ENCODE data around the gene TNKS1BP1.

DNA sequence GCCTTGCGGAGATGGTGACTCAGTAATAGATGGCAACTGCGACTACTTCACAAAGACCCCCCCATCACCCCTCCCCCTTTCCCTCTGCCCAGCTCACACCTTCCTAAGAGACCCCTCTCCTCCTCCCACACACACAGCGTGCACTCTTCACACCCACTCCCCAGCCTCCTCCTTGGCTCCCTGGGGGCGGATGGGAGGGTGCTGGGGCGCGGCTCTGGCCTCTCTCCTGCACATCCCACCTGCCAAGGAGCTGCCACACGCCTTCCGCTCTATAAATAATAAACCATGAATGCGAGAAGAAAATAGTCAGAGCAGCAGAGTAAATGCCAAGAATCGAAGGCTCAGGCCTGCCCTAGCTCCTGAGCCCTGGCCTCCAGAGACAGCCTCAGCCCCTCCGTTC, 17.9 kb upstream of the TNKS1BP1 start:
- TF ChIP-seq, protein P1, sequence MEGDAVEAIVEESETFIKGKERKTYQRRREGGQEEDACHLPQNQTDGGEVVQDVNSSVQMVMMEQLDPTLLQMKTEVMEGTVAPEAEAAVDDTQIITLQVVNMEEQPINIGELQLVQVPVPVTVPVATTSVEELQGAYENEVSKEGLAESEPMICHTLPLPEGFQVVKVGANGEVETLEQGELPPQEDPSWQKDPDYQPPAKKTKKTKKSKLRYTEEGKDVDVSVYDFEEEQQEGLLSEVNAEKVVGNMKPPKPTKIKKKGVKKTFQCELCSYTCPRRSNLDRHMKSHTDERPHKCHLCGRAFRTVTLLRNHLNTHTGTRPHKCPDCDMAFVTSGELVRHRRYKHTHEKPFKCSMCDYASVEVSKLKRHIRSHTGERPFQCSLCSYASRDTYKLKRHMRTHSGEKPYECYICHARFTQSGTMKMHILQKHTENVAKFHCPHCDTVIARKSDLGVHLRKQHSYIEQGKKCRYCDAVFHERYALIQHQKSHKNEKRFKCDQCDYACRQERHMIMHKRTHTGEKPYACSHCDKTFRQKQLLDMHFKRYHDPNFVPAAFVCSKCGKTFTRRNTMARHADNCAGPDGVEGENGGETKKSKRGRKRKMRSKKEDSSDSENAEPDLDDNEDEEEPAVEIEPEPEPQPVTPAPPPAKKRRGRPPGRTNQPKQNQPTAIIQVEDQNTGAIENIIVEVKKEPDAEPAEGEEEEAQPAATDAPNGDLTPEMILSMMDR (IDR thresholded peaks at IDR 0.05; ENCODE audit: low read depth, low read length, missing input control): no peak
- TF ChIP-seq JUND (IDR thresholded peaks at IDR 0.05) (no peak), EGR1 (IDR thresholded peaks at IDR 0.05; ENCODE audit: low read depth in 2 of 2) (no peak), YY1 (IDR thresholded peaks at IDR 0.05) (no peak)
- TF ChIP-seq, protein P2, sequence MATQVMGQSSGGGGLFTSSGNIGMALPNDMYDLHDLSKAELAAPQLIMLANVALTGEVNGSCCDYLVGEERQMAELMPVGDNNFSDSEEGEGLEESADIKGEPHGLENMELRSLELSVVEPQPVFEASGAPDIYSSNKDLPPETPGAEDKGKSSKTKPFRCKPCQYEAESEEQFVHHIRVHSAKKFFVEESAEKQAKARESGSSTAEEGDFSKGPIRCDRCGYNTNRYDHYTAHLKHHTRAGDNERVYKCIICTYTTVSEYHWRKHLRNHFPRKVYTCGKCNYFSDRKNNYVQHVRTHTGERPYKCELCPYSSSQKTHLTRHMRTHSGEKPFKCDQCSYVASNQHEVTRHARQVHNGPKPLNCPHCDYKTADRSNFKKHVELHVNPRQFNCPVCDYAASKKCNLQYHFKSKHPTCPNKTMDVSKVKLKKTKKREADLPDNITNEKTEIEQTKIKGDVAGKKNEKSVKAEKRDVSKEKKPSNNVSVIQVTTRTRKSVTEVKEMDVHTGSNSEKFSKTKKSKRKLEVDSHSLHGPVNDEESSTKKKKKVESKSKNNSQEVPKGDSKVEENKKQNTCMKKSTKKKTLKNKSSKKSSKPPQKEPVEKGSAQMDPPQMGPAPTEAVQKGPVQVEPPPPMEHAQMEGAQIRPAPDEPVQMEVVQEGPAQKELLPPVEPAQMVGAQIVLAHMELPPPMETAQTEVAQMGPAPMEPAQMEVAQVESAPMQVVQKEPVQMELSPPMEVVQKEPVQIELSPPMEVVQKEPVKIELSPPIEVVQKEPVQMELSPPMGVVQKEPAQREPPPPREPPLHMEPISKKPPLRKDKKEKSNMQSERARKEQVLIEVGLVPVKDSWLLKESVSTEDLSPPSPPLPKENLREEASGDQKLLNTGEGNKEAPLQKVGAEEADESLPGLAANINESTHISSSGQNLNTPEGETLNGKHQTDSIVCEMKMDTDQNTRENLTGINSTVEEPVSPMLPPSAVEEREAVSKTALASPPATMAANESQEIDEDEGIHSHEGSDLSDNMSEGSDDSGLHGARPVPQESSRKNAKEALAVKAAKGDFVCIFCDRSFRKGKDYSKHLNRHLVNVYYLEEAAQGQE (IDR thresholded peaks at IDR 0.05): no peak

Data from liver (tissue), 3 donors.